GM12878 (cell line): Measurements from ENCODE around the gene FIG4. TPM values are rescaled to one million over a fixed set of nuclear protein-coding genes. Genes with fewer than 3 reads are reported as not detected.

Experiments used
- BMI1 ChIP-seq: fragments of 450-650 bp; IDR thresholded peaks from 2 replicates; pipeline ENCODE4 v1.6.1; 2016; ENCODE audit warnings: mild to moderate bottlenecking, moderate library complexity, borderline replicate concordance
- CHD2 ChIP-seq: IDR thresholded peaks from 2 replicates; pipeline ENCODE4 v1.6.1; 2011; ENCODE audit warnings: low read depth, low read length, improper control_type of control experiment, borderline replicate concordance
- CHD4 ChIP-seq: fragments of 200-600 bp; sonication (generic); IDR thresholded peaks from 2 replicates; pipeline ENCODE4 v1.6.1; 2016; ENCODE audit warnings: mild to moderate bottlenecking
- MEF2B ChIP-seq: fragments of 450-650 bp; IDR thresholded peaks from 2 replicates; pipeline ENCODE4 v1.6.1; 2018; ENCODE audit warnings: mild to moderate bottlenecking, moderate library complexity; ENCODE audit not compliant: partially characterized antibody, poor library complexity, severe bottlenecking
- MTA3 ChIP-seq: IDR thresholded peaks from 2 replicates; pipeline ENCODE4 v1.6.1; 2012; ENCODE audit warnings: low read length, inconsistent platforms, borderline replicate concordance
- RAD21 ChIP-seq: IDR thresholded peaks from 2 replicates; pipeline ENCODE4 v1.6.1; 2011; ENCODE audit warnings: mild to moderate bottlenecking, low read depth, low read length, moderate library complexity; ENCODE audit not compliant: insufficient read depth
- ZBED1 ChIP-seq: IDR thresholded peaks from 2 replicates; pipeline ENCODE4 v1.6.1; 2016; ENCODE audit warnings: borderline replicate concordance
- ZBTB40 ChIP-seq: fragments of 450-650 bp; IDR thresholded peaks from 2 replicates; pipeline ENCODE4 v1.6.1; 2016; ENCODE audit warnings: mild to moderate bottlenecking, moderate library complexity, borderline replicate concordance
- ZNF384 ChIP-seq: IDR thresholded peaks from 2 replicates; pipeline ENCODE4 v1.6.1; 2012; ENCODE audit warnings: low read depth, mild to moderate bottlenecking, low read length, improper control_type of control experiment, borderline replicate concordance
- polyA plus RNA-seq, 11 experiments: library from polyadenylated mRNA; depleted of rRNA in 4 of 11; unstranded in 6 of 11; stranded (reverse) in 5 of 11; fragments of >200 nt; fragmentation: Nextera tagmentation in 4 of 11; fragmentation: Illumina TruSeq in 1 of 11; extraction: Ambion mirVana in 4 of 11; extraction: Trizol in 1 of 11; gene quantifications; 1 replicate in 1 of 11; 2 replicates in 10 of 11; pipeline versions ENCODE4 v1.2.1 to v1.2.3, GENCODE V29; 2011 to 2016; ENCODE audit warnings: inconsistent platforms in 2 of 11, missing spikeins in 2 of 11, low read depth in 1 of 11
- total RNA-seq, 4 experiments: library from RNA; depleted of rRNA in 3 of 4; stranded (reverse); fragments of >200 nt in 3 of 4; fragmentation: Illumina TruSeq in 1 of 4; extraction: Trizol in 1 of 4; gene quantifications; 2 replicates each; pipeline versions ENCODE4 v1.2.1 to v1.2.3, GENCODE V29; 2013 to 2021

The FIG4 gene
- total and polyA plus RNA-seq, 10 of the 15 experiments (the other 5 are each of a cell fraction or from before 2014, with no cell fraction given) = 3.8 to 23.2 (median 11.8) TPM

DNA sequence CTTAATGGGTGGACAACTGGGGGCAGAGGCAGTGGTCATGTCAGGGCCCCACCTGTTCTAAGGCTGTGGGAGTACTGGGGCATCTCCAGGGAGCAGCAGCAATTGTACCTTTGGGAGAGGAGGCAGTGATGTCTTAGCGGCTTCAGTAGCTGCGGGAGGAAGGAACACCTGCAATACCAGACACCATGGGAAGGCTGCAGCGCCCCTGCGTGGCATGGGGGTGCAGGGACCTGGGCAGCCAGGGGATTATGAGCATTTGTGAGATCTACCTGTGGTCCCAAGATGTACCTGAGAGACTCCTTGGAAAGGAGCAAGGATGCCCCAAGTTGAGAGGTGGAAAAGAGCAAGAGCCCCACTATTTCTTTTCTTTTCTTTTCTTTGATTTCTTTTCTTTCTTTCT, 174.9 kb downstream of the FIG4 start (continued):
- TF ChIP-seq ZBTB40 (no peak), ZNF384 (no peak), RAD21 (peak; percentile 41; the same call in 1 of the 2 replicates), ZBED1 (no peak), BMI1 (no peak), CHD4 (no peak), MEF2B (no peak), MTA3 (no peak), CHD2 (no peak)
